Stomach smooth muscle (tissue), 2 donors: ENCODE results near the gene MEGF8.

Source experiments
- H3K27ac ChIP-seq: one replicate; pipeline ENCODE4 v1.7.0; 2013; ENCODE audit warnings: mild to moderate bottlenecking, low read length, inconsistent platforms
- H3K27me3 ChIP-seq, 2 donors: one replicate each; pipeline ENCODE4 v1.7.0; 2013; ENCODE audit warnings: low read length in 2 of 2; ENCODE audit not compliant: insufficient read depth in 2 of 2, control insufficient read depth in 1 of 2
- H3K36me3 ChIP-seq, 2 donors: one replicate each; pipeline ENCODE4 v1.7.0; 2013; ENCODE audit warnings: low read length in 2 of 2; ENCODE audit not compliant: control insufficient read depth in 2 of 2, insufficient read depth in 2 of 2
- H3K4me1 ChIP-seq: one replicate; pipeline ENCODE4 v1.7.0; 2013; ENCODE audit warnings: low read length; ENCODE audit not compliant: control insufficient read depth, insufficient read depth
- H3K4me3 ChIP-seq, 2 donors: one replicate each; pipeline ENCODE4 v1.7.0; 2013; ENCODE audit warnings: low read length in 2 of 2
- H3K9ac ChIP-seq, 2 donors: one replicate each; pipeline ENCODE4 v1.7.0; 2013; ENCODE audit warnings: low read length in 2 of 2, mild to moderate bottlenecking in 1 of 2
- H3K9me3 ChIP-seq, 2 donors: one replicate each; pipeline ENCODE4 v1.7.0; 2013; ENCODE audit warnings: low read length in 2 of 2; ENCODE audit not compliant: control insufficient read depth in 2 of 2
- donor health status: healthy.
- donor health status: Pancreatic carcinoma.

MEGF8 gene

DNA sequence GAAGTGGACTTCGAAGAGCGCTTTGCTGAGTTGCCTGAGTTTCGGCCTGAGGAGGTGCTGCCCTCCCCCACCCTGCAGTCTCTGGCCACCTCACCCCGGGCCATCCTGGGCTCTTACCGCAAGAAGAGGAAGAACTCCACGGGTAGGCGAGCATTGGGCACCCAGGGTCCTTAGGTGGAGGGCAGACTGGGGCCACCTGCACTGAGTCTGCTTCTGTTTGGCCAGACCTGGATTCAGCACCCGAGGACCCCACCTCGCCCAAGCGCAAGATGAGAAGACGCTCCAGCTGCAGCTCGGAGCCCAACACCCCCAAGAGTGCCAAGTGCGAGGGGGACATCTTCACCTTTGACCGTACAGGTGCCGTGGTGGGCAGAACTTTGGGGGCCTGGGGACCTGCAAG, 31.5 kb upstream of the MEGF8 start:
- H3K9ac ChIP-seq, result no peak overlapping the region
- H3K27me3 ChIP-seq, result no peaks in the 10 kb centered on the region
- H3K27ac ChIP-seq, result no peak overlapping the region
- no peak overlapping the region for H3K4me3 ChIP-seq
- H3K9me3 ChIP-seq, result no peaks in the 10 kb centered on the region
- peaks cover 3% of the 10 kb centered on the region for H3K4me1 ChIP-seq
- H3K36me3 ChIP-seq, result peaks cover 15 to 20% of the 10 kb centered on the region in 2 donors

DNA sequence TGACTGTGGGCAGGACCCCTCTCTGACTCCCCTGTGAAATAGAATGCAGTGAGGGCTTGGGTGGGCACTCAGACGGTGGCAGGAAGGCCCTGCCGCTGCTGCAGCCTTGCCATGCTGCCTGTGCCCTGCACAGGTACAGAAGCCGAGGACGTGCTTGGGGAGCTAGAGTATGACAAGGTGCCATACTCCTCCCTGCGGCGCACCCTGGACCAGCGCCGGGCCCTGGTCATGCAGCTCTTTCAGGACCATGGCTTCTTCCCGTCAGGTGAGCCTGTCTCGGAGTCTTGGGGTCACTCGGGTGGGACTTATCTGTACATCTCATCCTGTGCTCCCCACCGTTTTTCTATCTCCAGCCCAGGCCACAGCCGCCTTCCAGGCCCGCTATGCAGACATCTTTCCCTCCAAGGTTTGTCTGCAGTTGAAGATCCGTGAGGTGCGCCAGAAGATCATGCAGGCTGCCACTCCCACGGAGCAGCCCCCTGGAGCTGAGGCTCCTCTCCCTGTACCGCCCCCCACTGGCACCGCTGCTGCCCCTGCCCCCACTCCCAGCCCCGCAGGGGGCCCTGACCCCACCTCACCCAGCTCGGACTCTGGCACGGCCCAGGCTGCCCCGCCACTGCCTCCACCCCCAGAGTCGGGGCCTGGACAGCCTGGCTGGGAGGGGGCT, 30.8 kb upstream of the MEGF8 start:
- Histone ChIP-seq H3K4me3 (no peak overlapping the region), H3K9me3 (no peaks in the 10 kb centered on the region), H3K36me3 (peaks cover 10 to 14% of the 10 kb centered on the region in 2 donors), H3K4me1 (peaks cover 3% of the 10 kb centered on the region), H3K27ac (no peak overlapping the region), H3K27me3 (no peaks in the 10 kb centered on the region), H3K9ac (no peak overlapping the region)

DNA sequence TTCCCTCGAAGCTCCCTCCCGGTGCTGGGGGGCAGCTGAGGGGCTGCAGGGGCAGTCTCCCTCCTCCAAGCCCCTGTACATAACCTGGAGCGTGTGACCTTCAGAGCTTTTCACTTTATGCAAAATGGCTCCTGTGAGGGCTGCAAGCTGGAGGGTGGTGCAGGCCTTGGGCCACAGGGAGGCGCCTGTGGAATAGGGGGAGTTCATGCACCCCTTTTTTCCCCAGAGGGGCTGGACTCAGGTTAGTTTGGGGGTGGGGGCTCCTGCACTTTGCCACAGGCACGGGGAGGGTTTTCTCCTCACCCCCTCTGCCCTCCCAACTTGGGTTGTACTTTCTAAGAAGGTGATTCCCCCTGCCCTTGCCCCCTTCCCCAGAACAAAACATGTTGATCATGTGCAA, 30.1 kb upstream of the MEGF8 start:
- no peak overlapping the region for H3K4me3 ChIP-seq
- peaks cover 3% of the 10 kb centered on the region for H3K4me1 ChIP-seq
- peaks cover 6 to 7% of the 10 kb centered on the region in 2 donors for H3K36me3 ChIP-seq
- no peak overlapping the region for H3K9ac ChIP-seq
- H3K27ac ChIP-seq, result no peak overlapping the region
- no peaks in the 10 kb centered on the region for H3K9me3 ChIP-seq
- H3K27me3 ChIP-seq, result no peaks in the 10 kb centered on the region

DNA sequence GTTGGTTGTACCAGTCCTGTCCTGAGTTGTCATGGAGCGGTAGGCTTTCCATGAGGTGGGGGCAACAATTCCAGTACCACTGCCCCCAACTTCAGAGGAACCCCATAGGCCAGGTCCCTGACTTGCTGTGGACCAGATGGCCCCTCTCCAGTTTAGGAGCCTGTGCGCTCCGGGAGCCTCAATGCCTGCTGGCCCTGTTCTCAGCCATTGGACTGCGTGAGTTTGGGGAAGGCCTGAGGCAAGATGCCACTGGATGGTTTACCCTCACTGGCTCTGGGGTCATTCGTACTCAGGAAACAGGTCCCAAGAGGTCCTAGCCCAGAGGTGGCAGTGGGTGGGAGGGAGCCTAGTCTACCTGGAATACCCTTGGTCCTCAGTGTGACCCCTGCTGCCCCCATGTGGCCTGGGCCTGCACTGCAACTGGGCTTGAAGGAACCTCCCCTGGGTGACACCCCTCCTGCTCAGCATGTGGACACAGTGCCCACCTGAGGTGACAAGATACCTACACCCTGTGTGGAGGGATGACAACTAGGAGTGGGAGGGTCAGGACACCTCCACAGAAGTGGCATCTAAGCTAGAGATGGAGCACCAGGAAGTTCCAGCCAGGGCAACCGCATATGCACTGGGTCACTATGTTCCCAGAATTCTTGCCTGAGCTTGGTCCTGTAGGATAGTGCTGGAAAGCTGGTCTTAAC, 29.5 kb upstream of the MEGF8 start:
- Histone ChIP-seq H3K27me3 (no peaks in the 10 kb centered on the region), H3K9ac (no peak overlapping the region), H3K9me3 (no peaks in the 10 kb centered on the region), H3K4me1 (peaks cover 3% of the 10 kb centered on the region), H3K36me3 (peaks cover 5 to 7% of the 10 kb centered on the region in 2 donors), H3K4me3 (no peak overlapping the region), H3K27ac (no peak overlapping the region)

DNA sequence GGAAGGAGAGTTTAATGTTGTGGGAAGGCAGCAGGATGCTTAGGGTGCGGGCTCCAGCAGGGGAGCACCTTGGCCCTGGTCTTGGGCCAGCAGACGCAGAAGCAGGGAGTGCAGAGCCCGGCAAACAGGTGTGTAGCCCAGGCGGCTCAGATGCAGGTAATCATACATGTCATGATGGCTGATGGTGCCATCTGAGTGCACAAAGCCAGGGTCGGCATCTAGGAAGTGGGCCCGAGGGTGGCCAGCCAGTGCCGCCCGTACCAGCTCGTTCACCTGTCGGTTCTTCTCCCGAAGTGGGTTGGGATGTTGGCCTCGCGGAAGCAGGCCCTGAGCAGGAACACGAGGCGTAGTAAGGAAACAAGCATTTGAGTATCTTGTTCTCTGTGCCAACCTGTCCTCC, 28.4 kb upstream of the MEGF8 start:
- Histone ChIP-seq H3K27me3 (no peaks in the 10 kb centered on the region), H3K9me3 (no peaks in the 10 kb centered on the region), H3K27ac (no peak overlapping the region), H3K4me1 (peaks cover 6% of the 10 kb centered on the region), H3K4me3 (no peak overlapping the region), H3K9ac (no peak overlapping the region), H3K36me3 (peaks cover 5 to 7% of the 10 kb centered on the region in 2 donors)

DNA sequence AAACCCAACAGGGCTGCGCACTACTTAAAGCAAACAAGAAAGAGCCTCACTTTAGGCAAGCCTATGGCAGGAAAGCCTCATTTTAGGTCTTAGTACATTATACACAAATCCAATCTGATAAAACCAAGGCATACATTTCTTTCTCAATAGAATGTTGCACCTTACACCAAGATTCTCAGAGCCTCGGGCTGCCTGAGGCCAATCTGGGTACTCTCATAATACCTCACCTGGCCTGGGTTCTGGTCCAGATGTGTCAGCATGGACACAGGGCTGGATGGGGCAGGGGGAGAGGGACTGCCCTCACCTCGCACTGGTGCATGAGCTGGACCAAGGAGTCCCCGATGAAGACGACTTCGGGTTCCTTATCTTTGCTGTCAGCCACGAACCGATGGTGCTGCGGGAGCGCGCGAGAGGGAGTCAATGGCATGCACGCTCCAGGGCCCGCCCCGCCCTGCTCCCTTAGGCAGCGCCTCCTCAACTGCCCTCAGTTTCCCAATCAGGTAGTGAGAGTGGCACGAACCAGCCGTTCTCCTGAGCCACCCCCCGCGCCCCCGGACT, 23.7 kb upstream of the MEGF8 start, which contains the start of gene PRR19:
PRR19 (plus strand) TSS at position 487 of the 558 bp plus-strand sequence. CDS start 7,453 bp downstream, outside the sequence.
- Histone ChIP-seq H3K27me3 (no peaks in the 10 kb centered on the region), H3K9me3 (no peaks in the 10 kb centered on the region), H3K4me3 (peak within 1 kb of the TSS; percentile 62 to 82), H3K27ac (no peak within 1 kb of the TSS), H3K9ac (peak within 1 kb of the TSS; percentile 54 to 58), H3K4me1 (peaks cover 18% of the 10 kb centered on the region), H3K36me3 (no peaks in the 10 kb centered on the region)

DNA sequence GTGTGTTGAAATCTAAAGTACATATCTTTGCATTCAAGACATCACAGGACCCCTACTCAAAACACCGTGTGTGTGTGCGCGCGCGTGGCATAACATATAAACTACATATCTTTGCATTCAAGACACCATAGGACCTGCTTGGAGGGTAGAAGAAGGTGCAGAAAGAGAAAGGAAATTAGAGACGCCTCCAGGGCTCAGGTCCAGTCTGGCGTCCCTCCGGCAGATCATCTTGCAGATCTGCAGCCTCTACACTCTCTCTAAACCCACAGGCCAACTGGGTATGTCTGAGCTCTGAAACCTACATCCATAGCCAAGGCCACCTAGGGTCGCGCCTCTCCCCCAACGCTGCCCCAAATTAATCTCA, 22.4 kb upstream of the MEGF8 start:
- Histone ChIP-seq H3K27me3 (no peaks in the 10 kb centered on the region), H3K4me3 (peak overlapping the region; percentile 62 to 82), H3K9ac (no peak overlapping the region), H3K4me1 (peaks cover 18% of the 10 kb centered on the region), H3K36me3 (no peaks in the 10 kb centered on the region), H3K9me3 (no peaks in the 10 kb centered on the region), H3K27ac (no peak overlapping the region)

DNA sequence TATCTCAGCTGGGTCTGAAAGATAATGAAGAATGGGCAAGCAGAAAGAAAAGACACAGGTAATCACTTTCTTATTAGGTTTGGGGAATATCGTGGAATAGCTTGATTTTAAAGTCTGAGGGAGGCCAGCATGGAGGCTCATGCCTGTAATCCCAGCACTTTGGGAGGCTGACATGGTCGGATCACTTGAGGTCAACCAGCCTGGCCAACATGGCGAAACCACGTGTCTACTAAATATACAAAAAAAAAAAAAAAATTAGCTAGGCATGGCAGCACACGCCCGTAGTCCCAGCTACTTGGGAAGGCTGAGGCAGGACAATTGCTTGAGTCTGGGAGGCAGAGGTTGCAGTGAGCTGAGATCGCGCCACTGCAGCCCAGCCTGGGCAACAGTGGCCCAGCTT, 21.6 kb upstream of the MEGF8 start:
- H3K4me3 ChIP-seq, result no peak overlapping the region
- peaks cover 18% of the 10 kb centered on the region for H3K4me1 ChIP-seq
- no peaks in the 10 kb centered on the region for H3K27me3 ChIP-seq
- H3K9me3 ChIP-seq, result no peaks in the 10 kb centered on the region
- no peaks in the 10 kb centered on the region for H3K36me3 ChIP-seq
- no peak overlapping the region for H3K27ac ChIP-seq
- H3K9ac ChIP-seq, result no peak overlapping the region

DNA sequence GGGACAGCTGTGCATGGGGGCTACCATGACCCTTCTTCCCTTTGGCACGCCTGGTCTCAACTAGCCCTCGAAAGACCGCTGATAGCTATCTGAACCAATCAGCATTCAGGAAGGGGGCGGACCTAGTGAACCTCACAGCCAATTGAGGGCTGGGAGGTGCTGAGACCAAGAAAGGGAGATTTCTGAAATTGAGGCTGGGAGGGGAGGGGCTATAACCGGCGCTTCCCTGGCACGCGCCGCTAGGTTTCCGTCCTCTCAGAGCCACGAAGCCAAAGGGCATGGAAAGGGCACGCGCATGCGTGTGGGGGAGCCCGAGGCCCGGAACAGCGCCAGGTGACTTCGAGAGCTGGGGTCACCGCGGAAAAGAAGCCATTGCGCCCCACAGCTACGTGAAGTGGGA, 18.8 kb upstream of the MEGF8 start:
- H3K4me1 ChIP-seq, result peaks cover 19% of the 10 kb centered on the region
- H3K36me3 ChIP-seq, result no peaks in the 10 kb centered on the region
- no peak overlapping the region for H3K9ac ChIP-seq
- no peak overlapping the region for H3K4me3 ChIP-seq
- H3K27ac ChIP-seq, result no peak overlapping the region
- no peaks in the 10 kb centered on the region for H3K9me3 ChIP-seq
- peaks cover 2% of the 10 kb centered on the region in 2 donors for H3K27me3 ChIP-seq

DNA sequence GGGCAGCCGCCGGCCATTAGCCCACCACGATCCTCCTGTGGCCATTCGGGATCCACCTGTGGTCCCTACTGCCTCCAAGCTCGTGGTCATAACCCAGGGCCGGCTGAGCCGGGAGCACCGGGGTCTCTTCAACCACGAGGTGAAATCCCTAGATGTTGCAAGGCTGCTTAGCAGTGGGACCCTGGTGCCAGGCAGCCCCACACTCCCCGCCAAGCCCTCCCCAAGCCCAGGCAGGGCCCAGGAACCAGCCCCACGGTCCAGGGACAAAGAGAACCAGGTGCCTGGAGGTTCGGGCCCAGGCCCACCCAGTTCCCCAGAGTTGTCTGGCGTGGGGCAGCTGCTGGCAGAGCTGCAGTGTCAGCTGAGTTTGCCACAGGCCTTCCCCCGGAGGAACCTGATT, 15.7 kb upstream of the MEGF8 start:
- peaks cover 8% of the 10 kb centered on the region for H3K4me1 ChIP-seq
- no peak overlapping the region for H3K9ac ChIP-seq
- no peaks in the 10 kb centered on the region for H3K9me3 ChIP-seq
- H3K27me3 ChIP-seq, result peaks cover 10 to 13% of the 10 kb centered on the region in 2 donors
- no peak overlapping the region for H3K4me3 ChIP-seq
- H3K36me3 ChIP-seq, result no peaks in the 10 kb centered on the region
- H3K27ac ChIP-seq, result no peak overlapping the region

DNA sequence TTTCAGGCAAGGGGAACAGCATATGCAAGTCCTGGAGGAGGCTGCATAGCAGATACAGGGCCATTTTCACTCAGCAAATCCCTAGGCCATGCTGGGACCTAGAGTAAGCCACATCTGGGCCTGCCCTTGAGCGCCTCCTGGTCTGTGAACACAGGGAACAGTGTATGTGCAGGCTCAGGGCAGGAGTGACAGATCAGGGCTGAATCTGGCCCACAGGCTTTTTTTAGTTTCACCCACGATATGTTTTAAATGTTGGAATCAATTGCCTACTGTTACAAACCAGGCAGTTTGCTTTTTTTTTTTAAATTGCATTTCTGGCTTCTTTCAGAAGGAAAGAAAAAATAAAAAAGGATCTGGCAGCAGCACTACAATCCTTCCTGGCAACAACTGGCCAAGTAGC, 13.8 kb upstream of the MEGF8 start:
- H3K27me3 ChIP-seq, result peaks cover 10 to 13% of the 10 kb centered on the region in 2 donors

More for the DNA sequence above, 13.8 kb upstream of the MEGF8 start:
- Histone ChIP-seq H3K4me3 (no peak overlapping the region), H3K9ac (no peak overlapping the region), H3K9me3 (no peaks in the 10 kb centered on the region), H3K4me1 (peaks cover 8% of the 10 kb centered on the region), H3K27ac (no peak overlapping the region), H3K36me3 (no peaks in the 10 kb centered on the region)
